Measurements from ENCODE around the gene HIF1A.
A peak's percentile ranks its signal among the peaks of the same experiment; 100 is the strongest.

DNA sequence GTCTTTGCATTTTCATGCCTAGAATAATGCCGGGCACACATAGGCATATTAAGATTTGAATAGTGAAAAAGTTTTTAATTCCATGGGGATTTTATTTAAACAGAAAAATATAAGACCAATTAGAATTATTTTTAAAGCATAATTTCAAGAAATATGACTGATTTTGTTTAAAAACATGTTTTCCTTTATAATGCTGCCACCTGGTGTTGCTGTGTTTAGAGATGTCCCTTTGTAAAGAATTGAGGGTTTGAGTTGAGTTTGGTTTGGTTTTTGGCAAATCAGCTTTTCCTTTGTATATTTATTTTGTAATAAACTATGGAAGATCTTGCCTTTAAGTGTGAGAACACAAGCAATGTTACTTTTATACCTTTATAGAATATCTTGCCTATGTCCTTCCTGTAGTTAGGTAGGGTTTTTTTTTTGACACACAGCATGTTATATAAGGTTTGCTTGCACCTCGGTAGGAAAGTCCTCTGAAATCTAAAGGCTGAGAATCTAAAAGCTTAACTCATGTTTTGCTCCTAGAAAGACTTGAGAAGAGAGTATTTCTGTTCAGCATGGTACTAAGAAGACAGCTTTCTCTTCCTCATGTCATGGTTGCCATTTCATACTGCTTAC is 35.6 kb downstream of the HIF1A start:
- TF ChIP-seq POLR2A (IDR thresholded peaks at IDR 0.05): no peak
- TF ChIP-seq, protein P1, sequence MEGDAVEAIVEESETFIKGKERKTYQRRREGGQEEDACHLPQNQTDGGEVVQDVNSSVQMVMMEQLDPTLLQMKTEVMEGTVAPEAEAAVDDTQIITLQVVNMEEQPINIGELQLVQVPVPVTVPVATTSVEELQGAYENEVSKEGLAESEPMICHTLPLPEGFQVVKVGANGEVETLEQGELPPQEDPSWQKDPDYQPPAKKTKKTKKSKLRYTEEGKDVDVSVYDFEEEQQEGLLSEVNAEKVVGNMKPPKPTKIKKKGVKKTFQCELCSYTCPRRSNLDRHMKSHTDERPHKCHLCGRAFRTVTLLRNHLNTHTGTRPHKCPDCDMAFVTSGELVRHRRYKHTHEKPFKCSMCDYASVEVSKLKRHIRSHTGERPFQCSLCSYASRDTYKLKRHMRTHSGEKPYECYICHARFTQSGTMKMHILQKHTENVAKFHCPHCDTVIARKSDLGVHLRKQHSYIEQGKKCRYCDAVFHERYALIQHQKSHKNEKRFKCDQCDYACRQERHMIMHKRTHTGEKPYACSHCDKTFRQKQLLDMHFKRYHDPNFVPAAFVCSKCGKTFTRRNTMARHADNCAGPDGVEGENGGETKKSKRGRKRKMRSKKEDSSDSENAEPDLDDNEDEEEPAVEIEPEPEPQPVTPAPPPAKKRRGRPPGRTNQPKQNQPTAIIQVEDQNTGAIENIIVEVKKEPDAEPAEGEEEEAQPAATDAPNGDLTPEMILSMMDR (IDR thresholded peaks at IDR 0.05): peak in 5 of 6 experiments; percentile 11 to 73 (median 46)

All from thyroid gland (tissue), 4 donors.